ENCODE data around the gene SLC19A1.
"Not testable (repeated sequence)": the region's sequence is repeated elsewhere in the genome, so short reads cannot be mapped to it uniquely, and the experiment has no call there.

The SLC19A1 gene

DNA sequence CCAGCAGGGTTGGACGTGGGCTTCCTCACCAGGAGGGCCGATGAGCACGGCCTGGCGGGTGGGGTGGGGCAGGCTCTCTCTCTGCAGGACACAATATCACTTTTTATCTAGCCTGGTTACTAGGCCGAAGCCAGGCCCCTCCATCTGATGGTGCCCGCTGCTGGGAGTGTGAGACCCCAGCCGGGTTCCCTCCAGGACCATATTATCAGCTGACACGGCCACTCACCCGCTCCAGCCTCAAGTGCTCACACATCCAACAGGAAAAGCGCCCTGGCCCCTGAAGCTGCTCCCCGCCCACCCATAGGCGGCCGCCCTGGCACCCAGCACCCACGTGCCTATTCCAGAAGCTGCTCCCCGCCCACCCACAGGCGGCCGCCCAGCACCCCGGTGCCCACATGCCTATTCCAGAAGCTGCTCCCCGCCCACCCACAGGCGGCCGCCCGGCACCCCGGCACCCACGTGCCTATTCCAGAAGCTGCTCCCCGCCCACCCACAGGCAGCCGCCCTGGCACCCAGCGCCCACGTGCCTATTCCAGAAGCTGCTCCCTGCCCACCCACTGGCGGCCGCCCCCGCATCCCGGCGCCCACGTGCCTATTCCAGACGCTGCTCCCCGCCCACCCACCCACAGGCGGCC, 5.0 kb downstream of the SLC19A1 start:
- Histone ChIP-seq H3K4me3 (no peak overlapping the region), H3K27ac (peak overlapping the region in 2 of 21 experiments; percentile 13 to 49)

DNA sequence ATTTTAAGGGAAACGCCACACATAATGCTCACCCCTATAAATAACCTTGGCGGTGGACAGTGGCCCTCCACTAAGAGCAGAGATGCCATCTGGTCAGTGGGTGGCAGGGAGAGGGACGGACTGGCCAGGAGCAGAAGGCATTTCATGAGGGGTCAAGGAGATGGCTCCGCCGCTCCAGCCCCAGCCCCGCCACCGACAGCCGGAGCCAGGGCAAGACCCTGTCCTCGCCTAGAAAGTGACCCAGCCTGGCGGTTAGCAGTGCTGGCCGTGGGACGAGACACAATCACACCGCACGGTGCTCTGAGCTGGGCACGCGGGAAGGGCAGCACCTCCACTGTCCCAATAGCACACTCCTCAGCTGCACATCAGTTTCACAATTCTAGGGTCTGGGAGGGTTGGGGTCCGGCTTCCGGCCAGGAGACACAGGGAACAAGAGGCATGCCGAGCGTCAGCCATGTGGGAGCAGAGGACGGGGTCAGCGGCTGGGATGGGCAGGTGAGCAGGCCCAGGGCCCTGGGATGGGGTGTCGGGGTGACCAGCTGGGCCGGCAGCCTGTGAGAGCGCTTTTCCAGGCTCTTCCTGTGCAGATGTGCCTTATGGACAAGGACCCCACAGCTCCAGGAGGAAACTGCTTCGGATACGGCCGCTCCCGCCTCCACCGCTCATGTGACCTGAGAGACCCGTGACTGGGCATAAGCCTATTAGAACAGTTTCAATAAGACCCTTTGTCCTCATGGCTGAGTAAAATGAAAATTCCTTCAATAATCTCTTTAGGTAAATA, 5.7 kb downstream of the SLC19A1 start:
- H3K27ac ChIP-seq, result no peak overlapping the region
- no peak overlapping the region for H3K4me3 ChIP-seq

DNA sequence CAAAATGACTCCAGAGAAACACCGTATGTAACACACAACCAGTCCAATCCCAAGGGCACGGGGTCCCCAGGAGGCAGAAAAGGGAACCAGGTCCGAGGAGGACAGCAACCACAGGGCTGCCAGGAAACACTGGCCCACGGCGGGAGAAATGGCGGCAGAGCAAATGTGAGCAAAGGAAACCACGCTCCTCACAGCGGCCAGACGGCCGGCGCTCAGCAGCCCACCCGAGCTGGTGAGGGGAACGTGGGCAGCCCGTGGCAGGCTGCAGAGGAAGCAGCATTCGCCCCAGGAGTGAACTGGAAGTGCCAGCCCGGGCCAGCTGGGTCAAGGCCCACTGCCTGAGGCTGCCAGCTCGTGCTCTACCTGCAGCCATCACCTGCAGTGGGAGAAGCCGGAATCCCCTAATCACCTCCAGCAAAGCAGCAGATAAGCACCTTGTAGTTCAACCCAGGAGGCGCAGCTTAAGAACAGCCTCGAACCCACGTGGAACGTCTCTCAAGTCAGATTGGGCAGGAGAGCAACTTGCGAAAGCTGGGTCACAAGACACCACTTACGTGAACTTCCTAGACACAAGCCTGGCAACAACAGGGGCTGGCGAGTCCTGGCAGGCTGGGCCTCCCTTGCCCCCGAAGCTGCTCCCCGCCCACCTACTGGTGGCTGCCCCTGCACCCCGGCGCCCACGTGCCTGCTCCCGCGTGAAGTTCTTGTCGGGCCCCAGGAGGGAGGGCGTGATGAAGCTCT, 6.7 kb downstream of the SLC19A1 start:
- H3K4me3 ChIP-seq, result no peak overlapping the region
- peak overlapping the region in 5 of 21 experiments; percentile 22 to 65 (median 59) for H3K27ac ChIP-seq

DNA sequence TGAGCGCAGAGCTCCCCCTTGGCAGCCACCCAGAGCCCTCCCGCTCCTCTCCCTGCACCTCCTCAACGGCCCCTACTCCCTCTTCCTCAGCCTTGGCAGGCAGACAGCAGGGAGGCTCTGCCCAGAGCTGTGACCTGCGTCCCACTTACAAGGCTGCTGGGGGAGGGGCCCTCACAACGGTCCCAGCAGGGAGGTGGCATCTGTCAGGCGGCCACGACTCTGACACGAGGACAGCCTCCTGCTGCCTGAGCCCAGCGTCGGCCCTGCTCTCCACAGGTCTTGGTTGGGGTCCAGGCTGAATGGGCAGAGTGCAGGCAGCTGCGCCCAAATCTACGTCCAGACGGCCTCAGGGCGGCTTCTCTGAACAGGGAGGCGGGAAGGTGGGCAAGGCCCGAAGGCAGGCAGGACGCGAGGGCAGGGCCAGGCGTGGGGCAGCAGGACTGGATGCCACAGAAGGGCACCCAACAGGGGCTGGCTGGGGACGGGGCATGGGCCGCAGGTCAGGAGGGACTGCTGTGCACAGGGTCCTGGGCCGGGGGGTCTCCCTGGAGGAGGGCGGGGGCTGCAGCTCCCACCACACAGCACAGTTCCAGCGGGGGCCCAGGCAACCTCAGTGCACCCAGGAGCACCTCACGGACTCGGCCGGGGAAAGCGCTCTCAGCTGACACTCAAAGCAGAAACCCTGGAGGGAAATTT, 7.5 kb downstream of the SLC19A1 start:
- no peak overlapping the region for H3K4me3 ChIP-seq
- H3K27ac ChIP-seq, result peak overlapping the region in 4 of 21 experiments; percentile 22 to 65 (median 61)

DNA sequence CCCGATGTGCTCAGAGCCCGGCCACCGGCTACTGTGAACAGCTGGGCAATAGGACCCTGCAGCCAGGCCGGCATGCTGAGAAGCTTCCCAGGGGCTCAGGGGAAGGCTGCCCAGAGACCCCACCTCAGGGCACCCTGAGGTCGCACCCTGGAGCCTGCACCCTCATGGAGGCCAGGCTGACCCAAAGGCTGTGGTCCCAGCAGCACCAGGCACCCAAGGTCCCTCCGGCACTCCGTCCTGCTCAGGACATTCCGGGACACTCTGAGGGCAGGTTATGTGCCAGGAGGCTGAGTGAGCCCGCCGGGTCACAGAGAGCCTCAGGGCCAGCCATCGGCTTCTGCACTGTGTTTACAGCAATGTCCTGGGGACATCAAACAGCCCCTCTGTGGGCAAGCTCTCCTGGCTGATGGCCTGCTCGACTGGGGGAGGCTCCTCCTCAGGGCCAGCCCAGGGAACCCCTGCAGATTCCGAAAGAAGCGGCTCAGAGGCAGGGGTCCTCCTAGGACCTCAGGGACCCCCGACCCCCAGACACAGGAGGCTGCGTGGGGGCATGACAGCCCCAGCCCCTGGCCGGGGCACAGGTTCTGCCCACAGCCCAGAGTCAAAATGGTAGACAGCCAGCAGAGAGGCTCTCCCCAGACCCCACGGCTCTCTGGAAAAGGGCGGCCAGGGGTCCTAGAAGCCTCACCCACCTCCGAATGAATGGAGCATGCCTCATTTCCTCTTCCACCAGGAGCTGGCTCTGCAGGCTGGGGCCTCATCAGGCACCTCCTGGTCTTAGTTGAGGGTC, 8.2 kb downstream of the SLC19A1 start:
- Histone ChIP-seq H3K27ac (peak overlapping the region in 3 of 21 experiments; percentile 9 to 68 (median 30)), H3K4me3 (no peak overlapping the region)

DNA sequence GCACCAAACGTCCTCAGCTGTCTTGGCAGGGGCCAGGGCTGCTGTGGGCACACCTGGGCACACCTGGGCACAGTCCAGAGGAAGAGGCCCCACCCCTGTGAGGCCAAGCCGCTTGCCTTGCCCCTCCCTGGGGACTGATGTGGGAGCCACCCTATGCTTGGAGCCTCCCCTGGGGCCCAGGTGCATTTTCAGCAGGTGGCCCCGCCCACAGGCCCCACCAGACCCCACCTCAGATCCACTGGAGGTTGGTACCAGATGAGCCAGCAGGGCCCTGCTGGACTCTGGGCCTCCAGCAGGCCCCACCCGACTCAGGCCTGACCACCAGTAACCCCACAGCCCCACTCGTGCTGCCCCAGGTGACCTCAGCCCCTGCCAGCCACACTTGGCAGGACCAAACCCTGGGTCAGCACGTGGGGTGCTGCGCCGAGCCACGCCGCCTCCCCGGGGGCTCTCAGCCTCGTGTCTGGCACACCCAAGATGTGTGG, 8.8 kb downstream of the SLC19A1 start:
- Histone ChIP-seq H3K27ac (peak overlapping the region in 4 of 21 experiments; percentile 9 to 68 (median 44)), H3K4me3 (no peak overlapping the region)

DNA sequence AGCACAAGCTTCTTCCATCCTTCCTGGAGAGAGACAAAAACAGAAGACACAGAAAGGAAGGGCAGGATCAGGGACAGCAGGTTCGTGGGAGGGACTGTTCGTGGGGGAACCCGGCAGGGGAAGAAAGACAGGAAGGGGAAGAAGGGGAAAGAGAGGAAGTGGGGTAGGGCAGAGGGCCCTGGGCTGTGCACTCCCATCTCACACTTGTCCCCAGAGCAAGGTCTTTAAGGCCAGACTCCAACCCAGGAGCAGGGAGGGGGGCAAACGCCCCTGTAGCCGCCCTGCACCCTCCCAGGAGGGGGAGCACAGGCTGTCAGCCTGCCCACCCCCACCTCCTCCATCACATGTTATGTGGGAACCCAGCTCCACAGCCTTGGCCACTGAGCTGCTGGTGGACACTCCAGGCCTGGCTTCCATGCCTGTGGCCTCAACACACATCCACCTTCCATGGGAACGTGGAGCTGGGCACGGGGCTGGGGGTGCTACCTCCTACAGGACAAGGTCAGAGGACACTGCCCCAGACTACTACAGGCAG, 9.3 kb downstream of the SLC19A1 start:
- H3K4me3 ChIP-seq, result no peak overlapping the region
- peak overlapping the region in 4 of 21 experiments; percentile 9 to 68 (median 44) for H3K27ac ChIP-seq

DNA sequence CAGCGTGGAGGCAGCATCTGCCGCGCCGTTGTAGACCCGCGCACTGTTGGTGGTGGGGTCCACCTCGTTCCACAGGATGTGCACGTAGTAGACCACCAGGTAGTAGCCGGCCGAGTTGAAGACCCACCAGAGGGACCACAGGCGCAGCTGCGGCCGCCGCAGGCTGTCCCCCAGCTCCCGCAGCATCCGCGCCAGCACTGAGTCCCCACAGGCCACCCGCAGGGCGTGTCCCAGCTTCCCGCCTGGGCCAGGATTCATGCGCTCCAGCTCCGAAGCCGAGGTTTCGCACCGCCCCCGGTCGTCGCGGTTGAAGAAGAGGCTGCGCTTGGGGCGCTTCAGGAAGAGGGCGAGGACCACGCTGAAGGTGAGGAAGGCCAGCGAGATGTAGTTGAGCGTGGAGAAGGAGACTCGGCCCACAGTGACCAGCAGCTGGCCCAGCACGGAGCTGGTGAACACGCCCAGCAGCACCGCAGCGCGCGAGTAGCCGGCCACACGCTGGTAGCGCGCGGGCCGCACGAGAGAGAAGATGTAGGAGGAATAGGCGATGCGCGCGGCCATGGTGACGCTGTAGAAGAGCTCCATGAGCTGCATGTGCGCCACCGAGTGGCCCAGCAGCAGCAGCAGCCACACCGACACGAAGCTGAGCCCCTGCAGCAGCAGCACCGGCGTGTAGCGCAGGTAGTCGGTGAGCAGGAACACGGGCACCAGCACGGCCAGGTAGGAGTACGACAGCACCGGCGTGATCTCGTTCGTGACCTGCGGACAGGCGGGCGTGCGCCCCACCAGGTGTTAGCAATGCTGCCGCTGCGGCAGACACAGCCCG, 10.6 kb downstream of the SLC19A1 start:
- Histone ChIP-seq H3K27ac (no peak overlapping the region), H3K4me3 (no peak overlapping the region)

DNA sequence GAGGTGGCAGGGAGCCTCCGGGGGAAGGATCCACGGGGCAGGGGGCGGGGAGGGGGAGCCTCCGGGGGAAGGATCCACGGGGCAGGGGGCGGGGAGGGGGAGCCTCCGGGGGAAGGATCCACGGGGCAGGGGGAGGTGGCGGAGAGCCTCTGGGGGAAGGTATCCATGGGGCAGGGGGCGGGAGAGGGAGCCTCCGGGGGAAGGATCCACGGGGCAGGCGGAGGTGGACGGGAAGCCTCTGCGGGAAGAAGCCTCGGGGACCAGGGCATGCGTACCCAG, 11.2 kb downstream of the SLC19A1 start:
- H3K27ac ChIP-seq, H3K4me3 ChIP-seq: not testable (repeated sequence)

DNA sequence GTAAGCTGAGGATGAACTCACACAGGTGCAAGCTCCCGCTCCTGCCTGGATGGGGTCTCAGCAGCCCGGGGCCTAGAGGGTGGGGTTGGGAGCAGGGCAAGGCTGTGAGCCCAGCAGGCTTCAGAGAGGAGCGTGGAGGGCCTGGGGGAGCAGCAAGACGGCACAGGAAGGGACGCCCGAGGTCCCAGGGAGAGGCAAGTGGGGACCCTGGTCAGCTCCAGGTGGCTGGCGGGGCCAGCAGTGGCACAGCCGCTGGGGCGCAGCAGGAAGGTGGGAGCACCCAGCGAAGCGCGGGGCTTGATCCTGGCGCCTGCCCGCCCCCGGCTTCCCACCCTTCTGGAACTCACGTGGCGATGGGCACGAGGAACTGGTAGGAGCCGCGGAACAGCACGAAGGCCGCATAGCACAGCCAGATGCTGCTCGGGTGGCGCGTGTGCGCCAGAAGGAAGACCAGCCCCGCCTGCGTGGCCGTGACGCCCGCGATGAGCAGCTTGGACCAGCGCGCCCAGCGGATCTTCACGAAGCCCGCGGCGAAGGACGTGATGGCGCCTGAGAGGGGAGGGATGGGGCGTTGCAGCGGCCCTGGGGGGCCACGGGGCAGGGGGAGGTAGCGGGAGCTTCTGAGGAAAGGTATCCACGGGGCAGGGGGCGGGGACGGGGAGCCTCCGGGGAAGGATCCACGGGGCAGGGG, 11.7 kb downstream of the SLC19A1 start:
- no peak overlapping the region for H3K4me3 ChIP-seq
- no peak overlapping the region for H3K27ac ChIP-seq

DNA sequence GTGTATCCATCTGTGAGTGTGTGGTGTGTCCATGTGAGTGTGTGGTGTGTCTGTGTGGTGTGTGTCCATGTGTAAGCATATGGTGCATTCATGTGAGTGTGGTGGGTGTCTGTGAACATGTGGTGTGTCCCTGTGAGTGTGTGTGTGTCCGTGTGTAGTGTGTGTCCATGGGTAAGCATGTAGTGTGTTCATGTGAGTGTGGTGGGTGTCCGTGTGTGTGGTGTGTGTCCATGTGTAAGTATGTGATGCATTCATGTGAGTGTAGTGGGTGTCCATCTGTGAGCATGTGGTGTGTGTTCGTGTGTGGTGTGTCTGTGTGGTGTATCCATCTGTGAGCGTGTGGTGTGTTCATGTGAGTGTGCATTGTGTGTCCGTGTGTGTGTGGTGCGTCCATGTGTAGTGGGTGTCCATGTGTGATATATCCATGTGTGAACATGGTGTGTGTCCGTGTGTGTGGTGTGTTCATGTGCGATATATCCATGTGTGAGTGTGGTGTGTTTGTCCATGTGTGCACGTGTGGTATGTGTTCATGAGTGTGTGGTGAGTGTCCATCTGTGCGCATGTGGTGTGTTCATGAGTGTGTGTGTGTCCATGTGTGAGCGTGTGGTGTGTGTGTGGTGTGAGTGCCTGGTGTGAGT, 12.3 kb downstream of the SLC19A1 start:
- Histone ChIP-seq H3K27ac (no peak overlapping the region), H3K4me3 (no peak overlapping the region)

DNA sequence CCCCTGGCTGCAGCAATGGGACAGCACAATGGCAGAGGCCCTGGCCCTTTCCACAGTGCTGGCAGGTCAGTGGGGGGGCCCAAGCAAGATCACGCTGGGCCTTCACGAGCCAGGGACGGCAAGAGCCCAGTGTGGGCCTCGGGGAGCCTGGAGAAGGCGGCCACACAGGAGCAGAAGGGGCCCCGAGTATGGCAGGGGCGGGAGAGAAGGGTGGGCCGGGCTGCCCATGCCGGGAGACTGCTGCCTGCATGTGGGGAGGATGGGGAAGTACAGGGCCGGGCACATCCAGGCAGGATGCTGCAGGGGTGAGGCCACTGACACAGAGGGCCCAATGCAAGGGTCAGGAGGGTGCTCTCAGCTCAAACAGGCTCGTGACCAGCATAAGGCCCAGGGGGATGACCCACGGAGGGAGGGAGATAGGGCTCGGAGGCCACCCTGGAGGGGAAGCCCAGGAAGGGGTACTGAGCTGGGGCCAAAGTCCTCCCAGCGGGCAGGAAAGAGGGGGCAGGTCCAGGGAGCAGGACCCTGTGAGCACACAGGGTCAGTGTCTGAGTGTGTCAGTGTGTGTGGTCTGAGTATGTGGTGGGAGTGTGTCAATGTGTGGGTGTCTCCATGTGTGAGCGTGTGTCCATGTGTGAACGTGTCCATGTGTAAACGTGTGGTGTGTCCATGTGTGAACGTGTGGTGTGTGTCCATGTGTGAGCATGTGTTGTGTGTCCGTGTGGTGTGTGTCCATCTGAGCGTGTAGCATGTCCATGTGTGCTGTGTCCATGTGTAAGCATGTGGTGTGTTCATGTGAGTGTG, 13.1 kb downstream of the SLC19A1 start:
- H3K4me3 ChIP-seq, result no peak overlapping the region

DNA sequence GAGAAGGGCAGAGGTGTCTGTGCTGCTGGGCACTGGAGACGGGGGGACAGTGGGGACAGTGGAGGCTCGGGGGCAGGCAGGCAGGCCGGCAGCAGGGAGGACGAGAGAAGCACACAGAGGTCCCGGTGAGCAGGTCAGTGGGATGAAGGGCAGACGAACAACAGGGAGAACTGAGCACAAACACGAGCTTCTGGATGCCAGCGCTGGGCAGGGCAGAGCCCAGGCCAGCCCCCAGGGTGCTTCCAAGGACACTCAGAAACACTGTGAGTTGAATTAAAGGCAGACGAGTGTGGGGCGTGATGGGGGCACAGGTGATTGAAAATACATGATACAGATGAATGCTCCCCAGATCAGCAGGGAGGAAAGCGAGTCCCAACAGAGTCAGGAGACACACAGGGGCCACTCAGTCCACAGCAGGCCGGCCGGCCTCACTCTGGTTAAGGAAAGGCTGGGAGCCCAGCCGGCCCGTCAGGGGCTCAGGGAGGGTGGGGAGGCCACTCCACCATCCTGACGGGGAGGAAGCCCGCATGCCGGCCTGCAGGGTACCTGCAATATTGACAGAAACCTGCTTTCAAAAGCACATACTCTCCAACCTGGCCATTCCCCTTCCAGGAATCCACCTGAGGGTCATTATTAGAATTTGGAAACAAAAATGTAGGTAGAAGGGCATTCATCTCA, 14.1 kb downstream of the SLC19A1 start:
- Histone ChIP-seq H3K4me3 (no peak overlapping the region), H3K27ac (no peak overlapping the region)

More for the DNA sequence above, 13.1 kb downstream of the SLC19A1 start:
- H3K27ac ChIP-seq, result no peak overlapping the region

DNA sequence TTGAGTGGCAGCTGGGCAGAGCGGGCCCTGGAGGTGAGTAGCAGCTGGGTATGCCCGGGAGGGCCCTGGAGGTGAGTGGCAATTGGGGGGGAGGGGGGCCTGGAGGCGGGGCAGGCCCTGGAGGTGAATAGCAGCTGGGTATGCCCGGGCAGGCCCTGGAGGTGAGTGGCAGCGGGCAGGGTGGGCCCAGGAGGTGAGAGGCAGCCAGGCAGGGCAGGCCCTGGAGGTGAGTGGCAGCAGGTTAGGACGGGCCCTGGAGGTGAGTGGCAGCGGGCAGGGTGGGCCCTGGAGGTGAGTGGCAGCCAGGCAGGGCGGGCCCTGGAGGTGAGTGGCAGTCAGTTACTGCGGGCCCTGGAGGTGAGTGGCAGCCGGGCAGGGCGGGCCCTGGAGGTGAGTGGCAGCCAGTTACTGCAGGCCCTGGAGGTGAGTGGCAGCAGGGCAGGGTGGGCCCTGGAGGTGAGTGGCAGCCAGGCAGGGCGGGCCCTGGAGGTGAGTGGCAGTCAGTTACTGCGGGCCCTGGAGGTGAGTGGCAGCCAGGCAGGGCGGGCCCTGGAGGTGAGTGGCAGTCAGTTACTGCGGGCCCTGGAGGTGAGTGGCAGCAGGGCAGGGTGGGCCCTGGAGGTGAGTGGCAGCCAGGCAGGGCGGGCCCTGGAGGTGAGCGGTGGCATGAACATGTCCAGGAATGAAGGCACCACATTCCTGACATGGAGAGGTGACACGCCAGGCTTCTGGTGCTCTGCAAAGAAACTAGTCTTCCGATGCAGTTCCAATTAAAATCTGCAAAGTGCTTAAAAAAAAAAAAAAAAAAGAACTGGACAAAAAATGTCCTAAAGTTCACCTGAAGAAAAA, 14.9 kb downstream of the SLC19A1 start:
- H3K27ac ChIP-seq, H3K4me3 ChIP-seq: not testable (repeated sequence)

DNA sequence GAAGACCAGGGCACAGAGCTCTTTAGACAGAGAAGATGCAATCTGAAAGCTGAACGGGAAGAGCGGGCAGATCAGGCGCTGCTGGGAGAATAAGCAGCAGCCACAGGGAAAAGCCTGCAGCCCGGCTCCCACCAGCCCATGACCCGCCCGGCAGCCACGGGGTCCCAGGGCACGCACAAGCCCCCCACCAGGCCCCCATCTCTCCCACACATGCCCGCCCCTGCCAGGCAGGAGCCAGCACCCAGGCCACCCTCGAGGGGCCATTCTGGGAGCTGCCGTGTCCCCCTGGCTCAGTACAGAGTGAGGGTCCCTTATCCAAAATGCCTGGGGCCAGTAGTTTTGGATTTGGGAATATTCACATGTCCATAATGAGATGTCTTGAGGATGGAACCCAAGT, 16.3 kb downstream of the SLC19A1 start:
- Histone ChIP-seq H3K27ac (no peak overlapping the region), H3K4me3 (no peak overlapping the region)

Data from skin epidermis (tissue), 12 donors.